Tibial nerve (tissue), 4 donors: ENCODE measurements around the gene CBFB.

Source experiments
- CTCF ChIP-seq, 5 experiments: fragments of 200-600 bp in 3 of 5; fragments of 450-650 bp in 2 of 5; sonication (generic) in 3 of 5; IDR thresholded peaks; one replicate each; pipeline ENCODE4 v1.5.1; 2016 to 2019; ENCODE audit warnings: antibody characterized with exemption in 5 of 5, mild to moderate bottlenecking in 3 of 5, moderate library complexity in 2 of 5
- EP300 ChIP-seq, 2 donors: sonication (generic); formaldehyde crosslinking; IDR thresholded peaks; one replicate each; pipeline ENCODE4 v1.6.1; 2017; ENCODE audit warnings: antibody characterized with exemption in 2 of 2, mild to moderate bottlenecking in 1 of 2
- POLR2A ChIP-seq, 2 donors: fragments of 450-650 bp; IDR thresholded peaks; one replicate each; pipeline ENCODE4 v1.6.1; 2017; ENCODE audit warnings: antibody characterized with exemption in 2 of 2, mild to moderate bottlenecking in 2 of 2, moderate library complexity in 2 of 2

- TF ChIP-seq CTCF (IDR thresholded peaks at IDR 0.05) (no peak), POLR2A (IDR thresholded peaks at IDR 0.05) (no peak), EP300 (IDR thresholded peaks at IDR 0.05) (no peak)
Observed at GRCh38 chr16:67024384-67025209, 4.4 kb upstream of the CBFB start.
